GM19438 (cell line): ENCODE measurements around the gene DNA2.

Source experiments
- ATAC-seq: cut with Tn5 transposase; IDR thresholded peaks from one replicate; pipeline ENCODE4 v1.9.1; 2021; ENCODE audit warnings: low read depth; ENCODE audit not compliant: unreplicated experiment

The DNA2 gene

GRCh38 chr10:68365611-68366010 is 106.2 kb downstream of the DNA2 start:
- no peak for ATAC-seq

- no peak for ATAC-seq
These were observed 107.5 kb downstream of the DNA2 start for GRCh38 chr10:68364101-68364886.
